Panc1 (cell line): ENCODE data around the gene ORC6. TPM values are rescaled to one million over a fixed set of nuclear protein-coding genes. Genes with fewer than 3 reads are reported as not detected.

Experiments
- ATAC-seq: fragments of 200-7000 bp; cut with Tn5 transposase; 2 replicates; pipeline ENCODE4 v1.9.1; 2020; ENCODE audit warnings: mild to moderate bottlenecking, moderate library complexity
- BruUV-seq: library from RNA; stranded (reverse); fragments of 400-500 nt; replicated peaks from 2 replicates; lab custom pipeline; 2021; lab: Mats Ljungman, UMichigan
- CTCF ChIA-PET: fragments of 300-600 bp; sonication (Branson Sonifier 250); formaldehyde crosslinking; loops from one replicate; lab custom pipeline; 2022; ENCODE audit warnings: antibody characterized with exemption; lab: Charles Lee
- POLR2A ChIA-PET: fragments of 300-600 bp; sonication (Branson Sonifier 250); formaldehyde crosslinking; loops from one replicate; lab custom pipeline; 2022; ENCODE audit warnings: antibody characterized with exemption; lab: Charles Lee
- DNase-seq: peaks from one replicate; pipeline ENCODE4 v3.0.0-alpha.2; 2010; ENCODE audit warnings: low read depth, low spot score
- H3K27ac ChIP-seq: 2 replicates; pipeline ENCODE4 v1.5.1; 2011; ENCODE audit warnings: mild to moderate bottlenecking, low read length, inconsistent platforms
- H3K27me3 ChIP-seq: fragments of 200-500 bp; sonication (Bioruptor generic); 2 replicates; pipeline ENCODE4 v1.6.0; 2014; ENCODE audit warnings: low read length, inconsistent platforms; ENCODE audit not compliant: control insufficient read depth, insufficient read depth
- H3K36me3 ChIP-seq: fragments of 200-500 bp; sonication (Bioruptor generic); 2 replicates; pipeline ENCODE4 v1.5.1; 2014; ENCODE audit warnings: inconsistent platforms, mild to moderate bottlenecking, low read length, moderate library complexity; ENCODE audit not compliant: control insufficient read depth, insufficient read depth
- H3K4me1 ChIP-seq: 2 replicates; pipeline ENCODE4 v1.5.1; 2011; ENCODE audit warnings: inconsistent platforms, mild to moderate bottlenecking, low read length, moderate library complexity; ENCODE audit not compliant: control insufficient read depth, insufficient read depth
- H3K4me3 ChIP-seq, 2 experiments: 2 replicates each; pipeline ENCODE4 v1.5.1; 2011 to 2012; ENCODE audit warnings: low read depth in 2 of 2, low read length in 2 of 2, mild to moderate bottlenecking in 2 of 2, inconsistent platforms in 1 of 2, moderate library complexity in 1 of 2
- H3K9me3 ChIP-seq: fragments of 200-500 bp; sonication (Bioruptor generic); 2 replicates; pipeline ENCODE4 v1.5.1; 2014; ENCODE audit warnings: low read depth, mild to moderate bottlenecking, inconsistent platforms, low read length, moderate library complexity; ENCODE audit not compliant: control insufficient read depth, insufficient read depth
- CTCF ChIP-seq: fragments of 450-650 bp; IDR thresholded peaks from 2 replicates; pipeline ENCODE4 v1.5.1; 2017; ENCODE audit warnings: mild to moderate bottlenecking
- POLR2AphosphoS5 ChIP-seq: IDR thresholded peaks from 2 replicates; pipeline ENCODE4 v1.6.1; 2012; ENCODE audit warnings: mild to moderate bottlenecking, low read depth, low read length, moderate library complexity
- REST ChIP-seq, 2 experiments: IDR thresholded peaks; 2 replicates each; pipeline ENCODE4 v1.6.1; 2011 to 2012; ENCODE audit warnings: low read depth in 2 of 2, control low read depth in 1 of 2, low read length in 1 of 2, mild to moderate bottlenecking in 1 of 2, moderate library complexity in 1 of 2; ENCODE audit not compliant: insufficient read depth in 1 of 2
- SIN3A ChIP-seq: IDR thresholded peaks from 2 replicates; pipeline ENCODE4 v1.6.1; 2012; ENCODE audit warnings: low read depth, mild to moderate bottlenecking, low read length, moderate library complexity, borderline replicate concordance; ENCODE audit not compliant: insufficient read depth
- TCF7L2 ChIP-seq: IDR thresholded peaks from 2 replicates; pipeline ENCODE4 v1.6.1; 2011; ENCODE audit warnings: mild to moderate bottlenecking, low read depth, low read length, inconsistent platforms
- in situ Hi-C: cut with HindIII; loops from 2 replicates; pipeline ENCODE4 v1.10.0; 2016; ENCODE audit warnings: low sequenced_read_pairs, low pct_unique_long_range_greater_than_20kb
- intact Hi-C: fragments of 100-400 bp; cut with micrococcal nuclease; formaldehyde crosslinking; loops from one replicate; pipeline ENCODE4 v1.10.0; 2022; ENCODE audit not compliant: unreplicated experiment
- total RNA-seq: library from RNA; stranded (reverse); gene quantifications from one replicate; pipeline ENCODE4 v1.2.1, GENCODE V29; 2021; ENCODE audit not compliant: unreplicated experiment

ORC6 gene
- total RNA-seq, 1 experiment from 2014 or later: 33.5 TPM

- in situ Hi-C loops (no loop called here), intact Hi-C loops (no loop called here)
- TF ChIP-seq CTCF: no peak
- TF ChIP-seq SIN3A: no peak
- no peak for TF ChIP-seq POLR2AphosphoS5
- no peak for TF ChIP-seq REST (IDR thresholded peaks at IDR 0.05; ENCODE audit: insufficient read depth in 1 of 2, low read depth in 2 of 2, low read length in 1 of 2)
- no peak for TF ChIP-seq TCF7L2
- ChIA-PET POLR2A (no interaction called here), CTCF (no interaction called here)
- ATAC-seq: no peak
- Histone ChIP-seq H3K27me3 (no peaks in the 10 kb centered on the region), H3K9me3 (no peaks in the 10 kb centered on the region), H3K4me3 (no peak overlapping the region), H3K36me3 (no peaks in the 10 kb centered on the region; the same call in 1 of the 2 replicates), H3K4me1 (no peaks in the 10 kb centered on the region), H3K27ac (no peak overlapping the region)
- DNase-seq: no peak
- BruUV-seq: no TSS peak
Observed at GRCh38 chr16:46651305-46651704, 38.2 kb upstream of the ORC6 start.

GRCh38 chr16:46658925-46659324, 30.5 kb upstream of the ORC6 start:
- BruUV-seq: TSS peak; percentile 23
- ATAC-seq (no peak), DNase-seq (no peak)
- no peak overlapping the region for H3K4me3 ChIP-seq
- no peaks in the 10 kb centered on the region for H3K4me1 ChIP-seq
- TF ChIP-seq TCF7L2: no peak
- TF ChIP-seq REST (IDR thresholded peaks at IDR 0.05; ENCODE audit: insufficient read depth in 1 of 2, low read depth in 2 of 2, low read length in 1 of 2): no peak
- TF ChIP-seq POLR2AphosphoS5: no peak
- no peak for TF ChIP-seq SIN3A
- no peak for TF ChIP-seq CTCF
- no peaks in the 10 kb centered on the region for H3K9me3 ChIP-seq
- in situ Hi-C loops (no loop called here), intact Hi-C loops (no loop called here)
- POLR2A ChIA-PET: no interaction called here
- no peaks in the 10 kb centered on the region for H3K27me3 ChIP-seq
- CTCF ChIA-PET: interaction anchor here (0.5 kb wide), 1 partner anchor 216 kb away, joined by 3 read pairs; no protein-coding TSS in a partner anchor
- no peak overlapping the region for H3K27ac ChIP-seq
- H3K36me3 ChIP-seq: peaks cover 11% of the 10 kb centered on the region
